Fibroblast of pulmonary artery (primary cell): Measurements from ENCODE around the gene SYNE1.

Experiments used
- DNase-seq: peaks from one replicate; pipeline ENCODE4 v3.0.0-alpha.2; 2010; ENCODE audit warnings: low read depth
- H3K4me3 ChIP-seq: replicated peaks from 2 replicates; pipeline ENCODE4 v1.5.1; 2011; ENCODE audit warnings: low read depth, mild to moderate bottlenecking, control low read depth, low read length, moderate library complexity
- CTCF ChIP-seq: IDR thresholded peaks from 2 replicates; pipeline ENCODE4 v1.5.1; 2011; ENCODE audit warnings: mild to moderate bottlenecking, control low read depth, low read length, inconsistent platforms; ENCODE audit errors: missing control alignments

Gene SYNE1

DNA sequence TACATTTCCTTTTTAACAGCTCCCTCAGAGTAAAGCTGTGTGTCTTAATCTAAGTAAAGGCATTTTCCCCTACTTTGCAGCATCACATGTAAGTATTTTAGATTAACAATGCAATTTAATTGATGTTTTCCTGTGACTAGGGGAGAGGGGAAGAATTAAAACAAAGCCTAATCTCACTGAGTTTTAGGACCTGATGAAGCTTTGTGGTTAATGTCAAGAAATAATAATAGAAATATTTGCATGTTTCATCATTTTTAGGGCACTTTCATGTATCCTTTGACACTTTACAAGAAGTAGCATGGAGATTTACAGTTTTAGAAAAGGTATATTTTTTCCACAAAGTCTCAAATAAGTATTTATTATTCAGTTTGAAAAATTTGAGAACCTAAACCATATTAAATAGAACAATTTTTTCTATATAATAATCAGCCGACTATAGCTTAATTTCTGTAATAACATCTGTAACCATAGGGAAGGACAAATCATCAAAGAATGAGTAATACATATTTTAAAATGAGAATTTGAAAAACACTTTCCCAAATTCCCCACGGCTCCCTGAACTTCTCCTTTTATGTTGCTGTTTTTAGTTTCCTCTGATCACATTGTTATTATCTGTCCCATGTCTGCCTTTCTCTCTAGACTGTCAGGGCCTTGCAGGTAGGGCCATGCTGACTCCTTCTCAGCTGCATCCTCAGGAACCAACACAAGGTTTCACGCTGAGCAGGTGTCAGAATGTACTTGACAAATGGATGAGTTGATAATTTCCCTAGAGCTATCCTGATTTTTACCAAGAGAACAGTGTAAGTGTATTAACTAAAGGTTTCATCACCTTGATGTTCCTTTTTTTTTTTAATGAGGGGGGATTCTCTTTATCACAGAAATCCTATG, 338.1 kb downstream of the SYNE1 start:
- no peak for DNase-seq
- TF ChIP-seq CTCF = no peak
- no peak overlapping the region for H3K4me3 ChIP-seq

DNA sequence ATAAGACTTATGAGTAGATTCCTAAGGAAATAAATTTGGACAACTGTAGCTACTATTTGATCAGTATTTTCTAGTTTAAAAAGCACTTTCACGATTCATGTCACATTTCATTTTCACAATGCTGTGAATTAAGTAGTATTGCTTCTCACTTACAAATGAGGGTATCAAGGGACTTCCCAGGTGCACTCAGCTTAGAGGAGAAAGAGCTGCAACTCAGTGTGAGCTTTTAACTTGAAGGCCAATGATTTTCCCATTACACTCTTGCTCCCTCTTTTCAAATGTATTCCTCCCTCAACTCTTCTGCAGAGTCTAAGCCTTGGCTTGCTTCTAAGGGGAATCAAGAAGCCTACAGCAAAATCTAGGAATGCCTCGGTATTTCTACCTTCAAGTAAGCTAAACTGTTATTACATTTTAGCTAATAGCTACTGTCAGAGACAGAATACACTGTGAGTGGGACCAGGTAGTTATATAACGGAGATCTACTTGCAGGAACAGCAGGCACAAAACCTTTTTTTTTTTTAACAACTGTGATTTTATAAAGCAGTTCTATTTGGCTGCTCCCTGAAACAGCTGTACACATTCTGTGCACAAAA, 339.0 kb downstream of the SYNE1 start:
- no peak for DNase-seq
- TF ChIP-seq CTCF = no peak
- no peak overlapping the region for H3K4me3 ChIP-seq

GRCh38 chr6:152296648-152297376, 340.4 kb downstream of the SYNE1 start:
- no peak for TF ChIP-seq CTCF
- DNase-seq = no peak
- no peak overlapping the region for H3K4me3 ChIP-seq

DNA sequence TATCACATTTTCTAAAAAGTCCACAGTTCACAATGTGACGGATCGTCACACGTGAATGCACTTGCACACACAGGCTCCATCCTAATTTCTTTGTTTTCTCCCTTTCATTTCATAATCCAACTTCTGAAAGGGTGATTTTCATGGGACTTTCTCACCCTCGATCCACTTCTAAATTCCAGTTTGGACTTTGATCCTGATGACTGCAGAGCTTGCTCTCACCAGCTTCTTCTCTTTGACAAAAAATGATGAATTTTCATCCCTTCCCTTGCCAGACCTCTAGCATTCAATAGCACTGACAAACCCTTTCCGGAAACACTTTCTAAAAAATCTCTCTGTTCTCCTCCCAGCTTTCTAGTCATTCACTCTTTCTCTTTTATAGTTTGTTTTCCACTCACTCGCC, 341.2 kb downstream of the SYNE1 start:
- no peak for TF ChIP-seq CTCF
- H3K4me3 ChIP-seq = no peak overlapping the region
- DNase-seq = no peak

- H3K4me3 ChIP-seq = no peak overlapping the region
- no peak for TF ChIP-seq CTCF
- DNase-seq = peak; percentile 90
Measured at GRCh38 chr6:152295346-152295745, 341.8 kb downstream of the SYNE1 start.

DNA sequence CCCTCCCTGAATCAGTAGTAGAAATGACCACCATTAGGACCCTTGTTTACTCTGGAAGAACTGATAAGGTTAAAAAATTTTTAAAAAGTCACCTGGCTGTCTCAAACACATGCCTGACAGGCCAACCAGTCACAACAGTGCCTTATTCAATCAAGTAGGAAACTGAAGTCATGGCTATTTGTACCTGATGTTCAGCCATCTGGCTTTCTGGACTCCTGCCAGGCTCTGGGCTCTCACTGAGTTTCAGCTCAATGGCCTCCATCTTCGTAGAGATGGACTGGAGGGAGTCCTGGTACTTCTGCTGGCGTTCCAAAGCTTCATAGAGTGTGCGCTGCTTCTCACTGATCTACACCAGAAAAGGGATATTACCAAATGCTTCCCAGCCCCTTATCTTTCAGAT, 343.8 kb downstream of the SYNE1 start:
- TF ChIP-seq CTCF = no peak
- DNase-seq = no peak
- H3K4me3 ChIP-seq = no peak overlapping the region
